ENCODE results near the gene RTKN2. TPM values are rescaled to one million over a fixed set of nuclear protein-coding genes. Genes with fewer than 3 reads are reported as not detected.

The RTKN2 gene
- total RNA-seq, 4 donors from 2014 or later, result 0.11 to 0.42 (median 0.39) TPM; not detected in 1

GRCh38 chr10:62199584-62199983, 69.1 kb downstream of the RTKN2 start:
- Histone ChIP-seq H3K4me3 (no peak overlapping the region), H3K9me3 (no peaks in the 10 kb centered on the region), H3K27ac (replicated peaks in 1 of 4) (no peak overlapping the region), H3K27me3 (no peaks in the 10 kb centered on the region), H3K36me3 (no peaks in the 10 kb centered on the region), H3K4me1 (no peaks in the 10 kb centered on the region)
- intact Hi-C loops (cut with DNase I), result no loop called here
- no peak for TF ChIP-seq POLR2A (IDR thresholded peaks at IDR 0.05; ENCODE audit: low read depth)
- TF ChIP-seq CTCF (IDR thresholded peaks at IDR 0.05), result no peak
- no peak for TF ChIP-seq EP300 (IDR thresholded peaks at IDR 0.05)
- no peak for TF ChIP-seq POLR2AphosphoS5 (IDR thresholded peaks at IDR 0.05)
- 100% methylated on average over 1 of the region's 1 CpG for WGBS
- DNase-seq (ENCODE audit: extremely low spot score), result no peak

- Histone ChIP-seq H3K4me3 (no peak overlapping the region), H3K9me3 (no peaks in the 10 kb centered on the region), H3K27ac (replicated peaks in 1 of 4) (no peak overlapping the region), H3K36me3 (no peaks in the 10 kb centered on the region), H3K4me1 (no peaks in the 10 kb centered on the region), H3K27me3 (no peaks in the 10 kb centered on the region)
- DNase-seq (ENCODE audit: extremely low spot score), result no peak
- TF ChIP-seq CTCF (IDR thresholded peaks at IDR 0.05), result no peak
- no peak for TF ChIP-seq POLR2A (IDR thresholded peaks at IDR 0.05; ENCODE audit: low read depth)
- intact Hi-C loops (cut with DNase I), result no loop called here
Measured at GRCh38 chr10:62196528-62196927, 72.1 kb downstream of the RTKN2 start.

- Histone ChIP-seq H3K4me3 (no peak overlapping the region), H3K27me3 (no peaks in the 10 kb centered on the region), H3K9me3 (no peaks in the 10 kb centered on the region), H3K36me3 (no peaks in the 10 kb centered on the region), H3K27ac (replicated peaks in 1 of 4) (no peak overlapping the region), H3K4me1 (no peaks in the 10 kb centered on the region)
- intact Hi-C loops (cut with DNase I), result no loop called here
- 82% methylated on average over 1 of the region's 1 CpG for WGBS
- DNase-seq (ENCODE audit: extremely low spot score), result no peak
- TF ChIP-seq POLR2AphosphoS5 (IDR thresholded peaks at IDR 0.05), result no peak
- no peak for TF ChIP-seq EP300 (IDR thresholded peaks at IDR 0.05)
- no peak for TF ChIP-seq POLR2A (IDR thresholded peaks at IDR 0.05; ENCODE audit: low read depth)
- TF ChIP-seq CTCF (IDR thresholded peaks at IDR 0.05), result no peak
Measured at GRCh38 chr10:62195675-62195926, 73.0 kb downstream of the RTKN2 start.

- H3K9me3 ChIP-seq, result no peaks in the 10 kb centered on the region
- intact Hi-C loops (cut with DNase I), result no loop called here
- no peaks in the 10 kb centered on the region for H3K4me1 ChIP-seq
- H3K36me3 ChIP-seq, result no peaks in the 10 kb centered on the region
- no peak overlapping the region for H3K27ac ChIP-seq (replicated peaks in 1 of 4)
- WGBS, result 92% methylated on average over 3 of the region's 3 CpGs
- DNase-seq (ENCODE audit: extremely low spot score), result no peak
- H3K4me3 ChIP-seq, result no peak overlapping the region
- TF ChIP-seq EP300 (IDR thresholded peaks at IDR 0.05), result no peak
- no peaks in the 10 kb centered on the region for H3K27me3 ChIP-seq
Measured at GRCh38 chr10:62194924-62195674, 73.5 kb downstream of the RTKN2 start.

- Histone ChIP-seq H3K36me3 (no peaks in the 10 kb centered on the region), H3K27me3 (no peaks in the 10 kb centered on the region), H3K4me1 (no peaks in the 10 kb centered on the region), H3K9me3 (no peaks in the 10 kb centered on the region), H3K27ac (replicated peaks in 1 of 4) (no peak overlapping the region), H3K4me3 (no peak overlapping the region)
- intact Hi-C loops (cut with DNase I), result no loop called here
- TF ChIP-seq CTCF (IDR thresholded peaks at IDR 0.05) (no peak), POLR2A (IDR thresholded peaks at IDR 0.05; ENCODE audit: low read depth) (no peak), EP300 (IDR thresholded peaks at IDR 0.05) (no peak), POLR2AphosphoS5 (IDR thresholded peaks at IDR 0.05) (no peak)
- 97% methylated on average over 3 of the region's 3 CpGs for WGBS
- DNase-seq (ENCODE audit: extremely low spot score), result no peak
Measured at GRCh38 chr10:62193479-62193878, 75.2 kb downstream of the RTKN2 start.
